DOHH2 (cell line): ENCODE data around the gene PIRT.
A peak's percentile ranks its signal among the peaks of the same experiment; 100 is the strongest.

Experiments
- H3F3A ChIP-seq: fragments of 200-600 bp; sonication (generic), shearing (Covaris generic); 2 replicates; pipeline ENCODE4 v1.6.0; 2016; ENCODE audit warnings: antibody characterized with exemption, mild to moderate bottlenecking; ENCODE audit not compliant: control insufficient read depth, insufficient read depth
- H3K27ac ChIP-seq: fragments of 200-600 bp; sonication (generic); 2 replicates; pipeline ENCODE4 v1.5.1; 2014; ENCODE audit warnings: low read depth, mild to moderate bottlenecking, low read length, moderate library complexity
- H3K27me3 ChIP-seq: fragments of 200-600 bp; sonication (generic); 2 replicates; pipeline ENCODE4 v1.6.1; 2014; ENCODE audit warnings: mild to moderate bottlenecking, low read length, mixed read lengths; ENCODE audit not compliant: control insufficient read depth
- H3K36me3 ChIP-seq: fragments of 200-600 bp; sonication (generic); 2 replicates; pipeline ENCODE4 v1.6.1; 2014; ENCODE audit warnings: mild to moderate bottlenecking, low read length, moderate library complexity, mixed read lengths; ENCODE audit not compliant: control insufficient read depth
- H3K4me1 ChIP-seq: fragments of 200-600 bp; sonication (generic); 2 replicates; pipeline ENCODE4 v1.6.1; 2014; ENCODE audit warnings: mild to moderate bottlenecking, low read length, mixed read lengths; ENCODE audit not compliant: control insufficient read depth
- H3K4me2 ChIP-seq: fragments of 200-600 bp; sonication (generic); 2 replicates; pipeline ENCODE4 v1.6.0; 2014; ENCODE audit warnings: mild to moderate bottlenecking, low read length, moderate library complexity
- H3K4me3 ChIP-seq: fragments of 200-600 bp; sonication (generic); 2 replicates; pipeline ENCODE4 v1.5.1; 2014; ENCODE audit warnings: mild to moderate bottlenecking, low read length, mixed read lengths
- H3K79me2 ChIP-seq: fragments of 200-600 bp; sonication (generic); 2 replicates; pipeline ENCODE4 v1.6.1; 2014; ENCODE audit warnings: mild to moderate bottlenecking, low read length, mixed read lengths; ENCODE audit not compliant: control insufficient read depth
- H3K9me2 ChIP-seq: fragments of 200-600 bp; sonication (generic); replicated peaks from 2 replicates; pipeline ENCODE4 v1.6.1; 2014; ENCODE audit warnings: mild to moderate bottlenecking, low read length, mixed read lengths; ENCODE audit not compliant: control insufficient read depth
- H3K9me3 ChIP-seq: fragments of 200-600 bp; sonication (generic); 2 replicates; pipeline ENCODE4 v1.6.1; 2014; ENCODE audit warnings: antibody characterized with exemption, low read length, mixed read lengths; ENCODE audit not compliant: control insufficient read depth, insufficient read depth
- H4K20me1 ChIP-seq: fragments of 200-600 bp; sonication (generic); 2 replicates; pipeline ENCODE4 v1.6.0; 2014; ENCODE audit warnings: low read depth, mild to moderate bottlenecking, antibody characterized with exemption, low read length, moderate library complexity; ENCODE audit not compliant: control insufficient read depth, insufficient read depth
- EZH2phosphoT487 ChIP-seq: fragments of 200-600 bp; sonication (generic); IDR thresholded peaks from 2 replicates; pipeline ENCODE4 v1.6.1; 2017; ENCODE audit warnings: borderline replicate concordance, mild to moderate bottlenecking, antibody characterized with exemption, low read length, moderate library complexity, mixed read lengths
- TF ChIP-seq, protein P1 (sequence below): fragments of 200-600 bp; sonication (generic); IDR thresholded peaks from one replicate; pipeline ENCODE4 v1.5.1; 2014; ENCODE audit warnings: antibody characterized with exemption, mild to moderate bottlenecking, low read depth, low read length; ENCODE audit not compliant: poor library complexity, severe bottlenecking

PIRT gene

DNA sequence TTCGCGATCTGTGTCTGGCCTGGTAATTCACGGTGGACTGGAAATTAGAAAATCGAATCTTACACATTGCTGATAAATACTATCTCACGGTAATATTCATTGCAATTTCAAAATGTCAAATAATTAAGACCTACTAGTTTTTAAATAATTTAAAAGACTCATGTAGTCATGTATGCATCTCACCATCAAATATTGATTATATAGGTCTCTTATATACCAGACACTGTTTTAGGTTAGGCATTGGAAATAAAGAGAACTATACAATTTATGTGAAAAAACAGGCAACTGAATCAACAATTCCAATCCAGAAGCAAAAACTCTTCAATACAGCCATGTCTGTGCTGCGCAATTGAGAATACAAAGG is 7.5 kb upstream of the PIRT start:
- no peaks in the 10 kb centered on the region for H3F3A ChIP-seq
- no peak overlapping the region for H3K27ac ChIP-seq
- H3K9me2 ChIP-seq, result no peaks in the 10 kb centered on the region
- H3K4me2 ChIP-seq, result no peak overlapping the region
- no peaks in the 10 kb centered on the region for H3K4me1 ChIP-seq
- no peak for TF ChIP-seq EZH2phosphoT487
- TF ChIP-seq, protein P1, sequence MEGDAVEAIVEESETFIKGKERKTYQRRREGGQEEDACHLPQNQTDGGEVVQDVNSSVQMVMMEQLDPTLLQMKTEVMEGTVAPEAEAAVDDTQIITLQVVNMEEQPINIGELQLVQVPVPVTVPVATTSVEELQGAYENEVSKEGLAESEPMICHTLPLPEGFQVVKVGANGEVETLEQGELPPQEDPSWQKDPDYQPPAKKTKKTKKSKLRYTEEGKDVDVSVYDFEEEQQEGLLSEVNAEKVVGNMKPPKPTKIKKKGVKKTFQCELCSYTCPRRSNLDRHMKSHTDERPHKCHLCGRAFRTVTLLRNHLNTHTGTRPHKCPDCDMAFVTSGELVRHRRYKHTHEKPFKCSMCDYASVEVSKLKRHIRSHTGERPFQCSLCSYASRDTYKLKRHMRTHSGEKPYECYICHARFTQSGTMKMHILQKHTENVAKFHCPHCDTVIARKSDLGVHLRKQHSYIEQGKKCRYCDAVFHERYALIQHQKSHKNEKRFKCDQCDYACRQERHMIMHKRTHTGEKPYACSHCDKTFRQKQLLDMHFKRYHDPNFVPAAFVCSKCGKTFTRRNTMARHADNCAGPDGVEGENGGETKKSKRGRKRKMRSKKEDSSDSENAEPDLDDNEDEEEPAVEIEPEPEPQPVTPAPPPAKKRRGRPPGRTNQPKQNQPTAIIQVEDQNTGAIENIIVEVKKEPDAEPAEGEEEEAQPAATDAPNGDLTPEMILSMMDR, result no peak
- no peaks in the 10 kb centered on the region for H4K20me1 ChIP-seq
- H3K9me3 ChIP-seq, result no peaks in the 10 kb centered on the region
- no peaks in the 10 kb centered on the region for H3K79me2 ChIP-seq
- 0 out of 2 replicates have a peak, but pooled peaks cover 3% of the 10 kb centered on the region for H3K27me3 ChIP-seq
- no peaks in the 10 kb centered on the region for H3K36me3 ChIP-seq
- H3K4me3 ChIP-seq, result no peak overlapping the region

DNA sequence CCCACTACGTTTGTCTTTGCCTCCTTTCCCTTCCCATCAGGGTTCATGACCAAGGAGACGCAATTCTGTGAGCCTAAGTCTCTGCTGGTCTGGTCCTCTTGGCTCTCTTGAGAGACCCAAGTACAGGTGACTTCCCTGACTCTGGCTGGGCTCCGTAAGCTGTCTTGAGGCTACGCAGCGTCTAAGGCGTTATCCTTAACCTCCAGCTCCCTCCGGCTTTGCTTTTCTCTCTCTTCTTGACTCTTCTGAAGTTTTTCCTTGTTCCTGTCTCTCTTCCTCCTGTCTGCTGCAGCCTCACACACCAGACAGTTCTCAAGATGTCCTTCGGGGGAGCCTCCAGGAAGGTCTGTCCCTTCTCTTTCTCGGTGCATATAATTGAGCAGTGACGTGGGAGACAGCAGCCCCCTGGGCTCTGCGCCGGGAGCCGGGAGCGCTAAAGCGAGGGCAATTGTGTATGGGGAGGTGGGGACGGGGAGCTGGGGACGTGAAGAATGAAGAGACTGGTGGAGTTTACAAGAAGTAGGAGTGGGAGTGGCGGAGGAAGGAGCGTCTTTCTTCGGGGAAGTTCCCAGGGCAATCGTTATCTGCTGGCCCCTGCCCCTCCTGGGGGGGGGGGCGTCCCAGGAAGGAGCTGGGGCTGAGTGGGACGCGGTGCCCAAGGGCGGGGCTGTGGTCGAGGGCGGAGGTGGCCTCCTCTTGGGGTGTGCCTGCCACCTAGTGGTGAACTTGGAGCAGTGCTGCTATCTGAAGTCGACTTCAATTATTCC is 6.9 kb upstream of the PIRT start:
- Histone ChIP-seq H3K36me3 (no peaks in the 10 kb centered on the region), H3K4me2 (peak overlapping the region; percentile 53), H3K4me3 (peak overlapping the region; percentile 40; the same call in 1 of the 2 replicates), H3K27me3 (0 out of 2 replicates have a peak, but pooled peaks cover 3% of the 10 kb centered on the region), H3K27ac (no peak overlapping the region), H4K20me1 (no peaks in the 10 kb centered on the region), H3K9me3 (no peaks in the 10 kb centered on the region), H3K79me2 (no peaks in the 10 kb centered on the region), H3F3A (no peaks in the 10 kb centered on the region), H3K9me2 (no peaks in the 10 kb centered on the region), H3K4me1 (no peaks in the 10 kb centered on the region)
- no peak for TF ChIP-seq EZH2phosphoT487
- TF ChIP-seq, protein P1, result peak; percentile 86

DNA sequence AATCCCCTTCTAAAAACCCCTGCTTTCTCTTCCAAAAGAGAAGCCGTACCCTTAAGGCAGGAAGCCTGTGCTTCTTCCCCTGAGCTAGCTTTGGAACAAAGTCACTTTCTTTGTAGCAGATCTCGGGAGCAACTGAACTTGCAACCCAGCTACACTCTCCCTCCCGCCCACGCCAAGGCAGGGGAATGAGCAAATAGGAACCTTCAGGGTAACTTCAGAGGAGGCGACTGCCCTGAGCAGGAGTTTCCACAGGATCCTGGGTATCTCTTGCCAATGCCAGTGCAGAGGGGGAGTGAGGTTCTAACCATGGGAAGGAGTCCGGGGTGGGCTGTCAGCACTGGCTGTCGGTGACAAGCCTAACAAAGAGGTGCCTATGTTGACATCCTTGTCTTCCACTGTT is 5.9 kb upstream of the PIRT start:
- no peaks in the 10 kb centered on the region for H3K36me3 ChIP-seq
- no peaks in the 10 kb centered on the region for H3K9me2 ChIP-seq
- H3K9me3 ChIP-seq, result no peaks in the 10 kb centered on the region
- no peak overlapping the region for H3K27ac ChIP-seq
- H3F3A ChIP-seq, result no peaks in the 10 kb centered on the region
- no peaks in the 10 kb centered on the region for H3K79me2 ChIP-seq
- H3K27me3 ChIP-seq, result no peaks in the 10 kb centered on the region
- H3K4me2 ChIP-seq, result no peak overlapping the region
- no peak for TF ChIP-seq EZH2phosphoT487
- TF ChIP-seq, protein P1, result no peak
- H3K4me3 ChIP-seq, result no peak overlapping the region
- no peaks in the 10 kb centered on the region for H3K4me1 ChIP-seq
- no peaks in the 10 kb centered on the region for H4K20me1 ChIP-seq
